ENCODE results near the gene CCDC146. TPM values are rescaled to one million over a fixed set of nuclear protein-coding genes. Genes with fewer than 3 reads are reported as not detected.
"Not testable (repeated sequence)": the region's sequence is repeated elsewhere in the genome, so short reads cannot be mapped to it uniquely, and the experiment has no call there.

Gene CCDC146
- total RNA-seq, 1 experiment from 2014 or later, result 0.72 TPM

DNA sequence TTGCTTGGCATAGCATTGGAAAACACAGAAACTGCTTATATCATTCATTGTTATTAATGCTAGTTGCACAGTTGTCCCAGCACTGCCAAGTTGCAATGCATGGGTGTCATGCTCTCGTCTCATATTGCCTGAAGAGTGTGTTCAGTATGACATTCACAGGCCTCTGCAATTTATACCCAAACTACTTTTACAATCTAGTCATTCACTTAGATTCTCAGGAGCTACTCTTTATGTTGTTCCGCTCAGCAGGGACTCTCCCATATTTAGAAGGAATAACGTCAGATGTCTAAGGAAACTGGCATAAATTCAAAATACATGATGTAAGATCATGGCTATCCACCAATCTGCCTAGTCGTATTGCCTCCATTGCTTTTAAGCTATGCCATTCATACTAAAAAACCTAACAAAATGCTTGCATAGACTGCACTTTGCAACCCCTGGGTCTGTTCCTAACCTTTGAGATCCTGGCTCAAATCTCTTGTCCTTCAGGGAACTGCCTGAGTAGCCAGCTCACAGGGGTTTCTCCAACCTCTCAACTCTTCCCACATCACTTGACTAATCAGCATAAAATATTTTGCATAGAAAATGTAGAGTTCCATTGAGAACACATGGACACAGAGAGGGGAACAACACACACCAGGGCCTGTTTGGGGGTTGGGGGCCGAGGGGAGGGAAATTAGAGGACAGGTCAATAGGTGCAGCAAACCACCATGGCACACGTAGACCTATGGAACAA is 50.2 kb downstream of the CCDC146 start:
- not testable (repeated sequence) for H2BK5ac ChIP-seq (ENCODE audit: insufficient read length, low read length); H3K4ac ChIP-seq (ENCODE audit: low read depth, low read length); H3K9me3 Mint-ChIP-seq; H3K56ac ChIP-seq (ENCODE audit: insufficient read length, low read depth, low read length); H2AFZ ChIP-seq (ENCODE audit: low read length); H3K9ac ChIP-seq (ENCODE audit: extremely low read depth, insufficient read length, low read length); DNase-seq; H3K18ac ChIP-seq (ENCODE audit: insufficient read length, low read depth, low read length); H4K91ac ChIP-seq (ENCODE audit: insufficient read length, low read depth, low read length); H2BK20ac ChIP-seq (ENCODE audit: low read depth, low read length, poor library complexity, severe bottlenecking); H3K4me1 Mint-ChIP-seq; H3K23me2 ChIP-seq (ENCODE audit: insufficient read length, low read depth, low read length, poor library complexity, severe bottlenecking); H3K79me2 ChIP-seq (ENCODE audit: insufficient read depth, low read length); H3K4me1 ChIP-seq (ENCODE audit: insufficient read depth, low read length); H3K27me3 Mint-ChIP-seq (ENCODE audit: low read depth); H3T11ph ChIP-seq (ENCODE audit: low read length); H3K23ac ChIP-seq (ENCODE audit: insufficient read length, low read depth, low read length); H2BK15ac ChIP-seq (ENCODE audit: low read depth, low read length); H3K27ac Mint-ChIP-seq; H3K79me1 ChIP-seq (ENCODE audit: insufficient read depth, low read depth, low read length, poor library complexity, severe bottlenecking); H3K14ac ChIP-seq (ENCODE audit: insufficient read depth, low read length); H3K4me2 ChIP-seq (ENCODE audit: insufficient read depth, insufficient read length, low read length); H3K4me3 Mint-ChIP-seq; H4K20me1 ChIP-seq (ENCODE audit: control insufficient read depth, insufficient read depth, insufficient read length); H3K27ac ChIP-seq (ENCODE audit: insufficient read length, low read depth, low read length); H2BK12ac ChIP-seq (ENCODE audit: insufficient read length, low read depth, low read length); H4K5ac ChIP-seq (ENCODE audit: insufficient read length, low read depth, low read length); H3K27me3 ChIP-seq (ENCODE audit: insufficient read depth, low read length); H3K36me3 Mint-ChIP-seq (ENCODE audit: insufficient read depth in 1 of 3, low read depth in 3 of 3); H3K9me3 ChIP-seq (ENCODE audit: control insufficient read depth, low read depth, low read length); H2BK120ac ChIP-seq (ENCODE audit: low read depth, low read length, poor library complexity, severe bottlenecking); H2AK5ac ChIP-seq (ENCODE audit: insufficient read length, low read length); H4K8ac ChIP-seq (replicated peaks; ENCODE audit: insufficient read length, low read depth, low read length)
- no CpG with 5 or more reads among the region's 6 CpGs for WGBS (ENCODE audit: extremely low coverage, insufficient read length, low lambda C conversion rate)

DNA sequence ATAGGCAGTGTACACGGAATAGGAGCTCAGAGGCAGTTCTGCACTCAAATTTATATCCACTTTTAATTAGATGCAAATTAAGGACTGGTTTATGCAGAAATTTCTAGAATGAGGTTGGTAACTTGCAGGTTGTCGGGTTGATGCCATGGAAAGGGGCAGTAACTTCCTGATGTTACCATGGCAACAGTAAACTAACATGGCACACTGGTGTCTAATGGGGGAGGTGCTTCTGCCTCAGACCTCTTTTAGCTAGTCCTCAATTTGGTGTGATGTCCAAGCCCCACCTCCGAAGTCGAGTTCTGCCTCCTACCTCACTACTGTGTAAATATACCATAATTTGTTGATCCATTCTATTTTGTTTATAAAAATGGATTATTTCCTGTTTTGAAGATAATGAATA is 52.0 kb downstream of the CCDC146 start:
- not testable (repeated sequence) for H2AK5ac ChIP-seq (ENCODE audit: insufficient read length, low read length); H2BK15ac ChIP-seq (ENCODE audit: low read depth, low read length); H3K9ac ChIP-seq (ENCODE audit: extremely low read depth, insufficient read length, low read length); H2BK12ac ChIP-seq (ENCODE audit: insufficient read length, low read depth, low read length); H3K4me1 ChIP-seq (ENCODE audit: insufficient read depth, low read length); H2BK120ac ChIP-seq (ENCODE audit: low read depth, low read length, poor library complexity, severe bottlenecking); H2AFZ ChIP-seq (ENCODE audit: low read length); H3K79me2 ChIP-seq (ENCODE audit: insufficient read depth, low read length); H4K8ac ChIP-seq (replicated peaks; ENCODE audit: insufficient read length, low read depth, low read length); H3K27me3 ChIP-seq (ENCODE audit: insufficient read depth, low read length); H3K27me3 Mint-ChIP-seq (ENCODE audit: low read depth); H3K27ac ChIP-seq (ENCODE audit: insufficient read length, low read depth, low read length); H3K4ac ChIP-seq (ENCODE audit: low read depth, low read length); H3K9me3 ChIP-seq (ENCODE audit: control insufficient read depth, low read depth, low read length); H4K91ac ChIP-seq (ENCODE audit: insufficient read length, low read depth, low read length); H3T11ph ChIP-seq (ENCODE audit: low read length); DNase-seq; H3K18ac ChIP-seq (ENCODE audit: insufficient read length, low read depth, low read length); H3K36me3 Mint-ChIP-seq (ENCODE audit: insufficient read depth in 1 of 3, low read depth in 3 of 3); H3K23me2 ChIP-seq (ENCODE audit: insufficient read length, low read depth, low read length, poor library complexity, severe bottlenecking); H3K4me1 Mint-ChIP-seq; H2BK5ac ChIP-seq (ENCODE audit: insufficient read length, low read length); H3K23ac ChIP-seq (ENCODE audit: insufficient read length, low read depth, low read length); H3K4me3 Mint-ChIP-seq; H4K20me1 ChIP-seq (ENCODE audit: control insufficient read depth, insufficient read depth, insufficient read length); H3K27ac Mint-ChIP-seq; H4K5ac ChIP-seq (ENCODE audit: insufficient read length, low read depth, low read length); H3K9me3 Mint-ChIP-seq; H3K4me2 ChIP-seq (ENCODE audit: insufficient read depth, insufficient read length, low read length); H3K14ac ChIP-seq (ENCODE audit: insufficient read depth, low read length); H2BK20ac ChIP-seq (ENCODE audit: low read depth, low read length, poor library complexity, severe bottlenecking); H3K79me1 ChIP-seq (ENCODE audit: insufficient read depth, low read depth, low read length, poor library complexity, severe bottlenecking); H3K56ac ChIP-seq (ENCODE audit: insufficient read length, low read depth, low read length)
- no CpG with 5 or more reads among the region's 4 CpGs for WGBS (ENCODE audit: extremely low coverage, insufficient read length, low lambda C conversion rate)

Measured in H9 (cell line).